ENCODE results near the gene NEUROD4. TPM values are rescaled to one million over a fixed set of nuclear protein-coding genes. Genes with fewer than 3 reads are reported as not detected.
A peak's percentile ranks its signal among the peaks of the same experiment; 100 is the strongest.

The NEUROD4 gene
- total RNA-seq, 4 donors from 2014 or later = not detected

DNA sequence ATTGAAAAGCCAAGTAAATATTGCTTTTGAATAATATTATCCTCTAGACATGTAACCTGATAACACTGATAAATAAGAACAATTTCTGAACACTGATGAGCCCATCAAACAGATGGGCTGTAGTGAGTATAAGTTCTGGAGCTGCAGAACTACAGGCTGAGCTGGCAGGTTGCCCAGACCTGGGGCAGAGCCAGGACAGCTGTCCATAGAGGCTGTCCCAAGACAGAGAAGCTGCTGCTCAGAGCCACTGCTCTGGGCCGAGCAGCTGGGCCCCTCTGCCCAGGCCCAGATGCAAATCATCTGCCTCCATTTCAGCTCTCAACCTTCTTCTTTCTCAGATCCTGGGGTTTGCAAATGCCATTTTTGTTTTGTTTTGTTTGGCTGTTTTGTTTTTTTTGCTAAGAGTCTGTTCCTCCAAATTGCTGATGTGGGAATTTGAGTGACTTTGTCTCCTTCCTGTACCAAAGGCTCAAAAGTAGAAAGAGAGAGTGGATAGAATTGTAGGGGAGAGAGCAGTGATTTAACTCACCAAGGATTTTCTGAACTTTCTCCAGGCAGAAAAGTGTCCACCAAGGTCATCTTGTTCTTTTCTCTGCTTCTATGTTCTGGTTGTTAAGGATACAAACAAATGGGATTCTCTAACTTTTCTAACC, 31.2 kb upstream of the NEUROD4 start:
- Histone ChIP-seq H3K27me3 (no peaks in the 10 kb centered on the region), H3K9me3 (no peaks in the 10 kb centered on the region), H3K4me1 (peaks cover 0 to 4% of the 10 kb centered on the region in 2 donors), H3K27ac (no peak overlapping the region), H3K36me3 (no peaks in the 10 kb centered on the region), H3K4me3 (no peak overlapping the region)
- DNase-seq (peak; percentile 52 to 63), ATAC-seq (peak; percentile 53 to 63)
- TF ChIP-seq POLR2A (IDR thresholded peaks at IDR 0.05) (no peak), CTCF (IDR thresholded peaks at IDR 0.05 in 4 of 5, conservative IDR thresholded peaks at IDR 0.05 in 1 of 5) (no peak)
- intact Hi-C loops (cut with DNase I; ENCODE audit: low total_unique reads) (no loop called here), in situ Hi-C loops (cut with MboI; ENCODE audit: low sequenced_read_pairs in 4 of 4) (no loop called here)

DNA sequence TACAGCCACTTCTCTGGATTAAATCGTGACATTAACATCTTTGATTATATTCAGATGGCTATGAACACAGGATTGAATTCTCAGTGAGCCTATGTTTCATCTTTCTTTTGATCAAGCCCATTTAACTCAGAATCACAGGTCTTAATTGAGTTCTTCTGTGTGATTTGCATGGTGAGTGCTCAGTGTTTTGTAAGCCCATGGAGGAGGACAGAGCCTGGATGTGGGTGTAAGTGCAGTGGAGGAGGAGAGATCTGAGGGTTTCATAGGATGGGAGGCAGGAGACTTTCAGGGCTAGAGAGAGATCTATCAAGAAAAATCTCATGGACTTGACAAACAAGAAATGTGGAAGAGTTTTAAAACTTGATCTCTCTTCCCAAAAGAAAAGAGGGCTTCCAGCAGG, 29.9 kb upstream of the NEUROD4 start:
- Histone ChIP-seq H3K4me1 (peaks cover 0 to 4% of the 10 kb centered on the region in 2 donors), H3K27me3 (no peaks in the 10 kb centered on the region), H3K36me3 (no peaks in the 10 kb centered on the region), H3K27ac (no peak overlapping the region), H3K9me3 (no peaks in the 10 kb centered on the region), H3K4me3 (no peak overlapping the region)
- DNase-seq = no peak
- intact Hi-C loops (cut with DNase I; ENCODE audit: low total_unique reads) (no loop called here), in situ Hi-C loops (cut with MboI; ENCODE audit: low sequenced_read_pairs in 4 of 4) (loop anchor here (5.0 to 10.0 kb wide), 3 partner anchors 82 to 155 kb away; no protein-coding TSS in a partner anchor)
- TF ChIP-seq CTCF (IDR thresholded peaks at IDR 0.05 in 4 of 5, conservative IDR thresholded peaks at IDR 0.05 in 1 of 5) (no peak), POLR2A (IDR thresholded peaks at IDR 0.05) (no peak)
- no peak for ATAC-seq

GRCh38 chr12:54991161-54991990, 28.4 kb upstream of the NEUROD4 start:
- Histone ChIP-seq H3K36me3 (no peaks in the 10 kb centered on the region), H3K4me3 (no peak overlapping the region), H3K27me3 (no peaks in the 10 kb centered on the region), H3K27ac (no peak overlapping the region), H3K9me3 (no peaks in the 10 kb centered on the region), H3K4me1 (peaks cover 0 to 4% of the 10 kb centered on the region in 2 donors)
- ATAC-seq (no peak), DNase-seq (no peak)
- intact Hi-C loops (cut with DNase I; ENCODE audit: low total_unique reads) (no loop called here), in situ Hi-C loops (cut with MboI; ENCODE audit: low sequenced_read_pairs in 4 of 4) (loop anchor here (5.0 to 10.0 kb wide), 3 partner anchors 81 to 153 kb away; no protein-coding TSS in a partner anchor)
- no peak for TF ChIP-seq CTCF (IDR thresholded peaks at IDR 0.05 in 4 of 5, conservative IDR thresholded peaks at IDR 0.05 in 1 of 5)
- no peak for TF ChIP-seq POLR2A (IDR thresholded peaks at IDR 0.05)

DNA sequence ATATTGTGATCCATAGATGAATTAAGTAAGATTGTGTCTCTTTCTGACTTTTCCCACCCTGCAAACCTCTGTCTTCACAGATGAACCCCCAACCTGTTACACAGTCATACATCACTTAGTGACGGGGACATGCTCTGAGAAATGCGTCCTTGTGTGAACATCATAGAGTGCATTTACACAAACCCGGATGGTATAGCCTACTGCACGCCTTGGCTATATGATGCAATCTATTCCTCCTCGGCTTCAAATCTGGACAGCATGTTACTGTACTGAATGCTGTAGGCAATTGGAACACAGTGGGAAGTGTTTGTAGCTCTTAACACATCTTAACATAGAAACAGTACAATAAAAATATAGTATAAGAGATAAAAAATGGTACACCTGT, 27.8 kb upstream of the NEUROD4 start:
- no peaks in the 10 kb centered on the region for H3K9me3 ChIP-seq
- no peak for ATAC-seq
- in situ Hi-C loops (cut with MboI; ENCODE audit: low sequenced_read_pairs in 4 of 4) = loop anchor here (5.0 to 10.0 kb wide), 3 partner anchors 80 to 153 kb away; no protein-coding TSS in a partner anchor
- H3K4me1 ChIP-seq = peaks cover 0 to 4% of the 10 kb centered on the region in 2 donors
- DNase-seq = no peak
- no peaks in the 10 kb centered on the region for H3K36me3 ChIP-seq
- TF ChIP-seq CTCF (IDR thresholded peaks at IDR 0.05 in 4 of 5, conservative IDR thresholded peaks at IDR 0.05 in 1 of 5) = no peak
- intact Hi-C loops (cut with DNase I; ENCODE audit: low total_unique reads) = no loop called here
- H3K27me3 ChIP-seq = no peaks in the 10 kb centered on the region
- H3K4me3 ChIP-seq = no peak overlapping the region
- H3K27ac ChIP-seq = no peak overlapping the region

All from gastrocnemius medialis (tissue), 4 donors.